Measurements from ENCODE around the gene COL6A3. TPM values are rescaled to one million over a fixed set of nuclear protein-coding genes. Genes with fewer than 3 reads are reported as not detected.

The COL6A3 gene
- total and polyA plus RNA-seq, 9 of the 15 experiments (the other 6 are each of a cell fraction or from before 2014, with no cell fraction given), result 0.07 to 4.1 (median 1.5) TPM

GRCh38 chr2:237324405-237324831 lies 89.5 kb downstream of the COL6A3 start (continued):
- no peak for TF ChIP-seq SPI1 (IDR thresholded peaks at IDR 0.05; ENCODE audit: borderline replicate concordance, low read depth, low read length)
- no peak for TF ChIP-seq ZNF592 (IDR thresholded peaks at IDR 0.05)
- no peak for TF ChIP-seq CREBBP (IDR thresholded peaks at IDR 0.05; ENCODE audit: low read depth, low read length)
- no peak for TF ChIP-seq XRCC4 (IDR thresholded peaks at IDR 0.05; ENCODE audit: extremely low read depth, insufficient read depth, insufficient read length)

- CTCF ChIA-PET (ENCODE audit: low intra/inter-chr PET ratio), result no interaction called here
- POLR2A ChIA-PET, result no interaction called here
- BruUV-seq (replicated peaks), result no TSS peak
- H2AFZ ChIP-seq (ENCODE audit: low read depth, low read length), result no peak overlapping the region
- no peaks in the 10 kb centered on the region for H3K4me1 ChIP-seq (replicated peaks in 1 of 2; ENCODE audit: control insufficient read depth in 2 of 2, insufficient read depth in 2 of 2, low read length in 2 of 2)
- no peak for DNase-seq (ENCODE audit: extremely low read depth in 1 of 4, low spot score in 3 of 4)
- no peak overlapping the region for H3K27ac ChIP-seq (ENCODE audit: extremely low read depth, low read depth, low read length)
- H3K4me2 ChIP-seq (ENCODE audit: insufficient read depth, low read length), result no peak overlapping the region
- H3K4me3 ChIP-seq, result no peak overlapping the region
- H3K36me3 ChIP-seq (ENCODE audit: control insufficient read depth, insufficient read depth, low read length), result no peaks in the 10 kb centered on the region
- in situ Hi-C loops (cut with MboI), result no loop called here
- H3K9ac ChIP-seq (ENCODE audit: insufficient read depth in 1 of 2, low read depth in 2 of 2, low read length in 2 of 2), result no peak overlapping the region
- H4K20me1 ChIP-seq (replicated peaks; ENCODE audit: control insufficient read depth, insufficient read depth, low read length), result no peaks in the 10 kb centered on the region
- no peaks in the 10 kb centered on the region for H3K79me2 ChIP-seq (ENCODE audit: control insufficient read depth, insufficient read depth, low read length)
- 2% methylated on average over 7 of the region's 8 CpGs for WGBS (ENCODE audit: insufficient coverage, low coverage, missing lambda C conversion rate)
- no peak for ATAC-seq
- H3K9me3 ChIP-seq (replicated peaks; ENCODE audit: control insufficient read depth, insufficient read depth, low read depth, low read length), result no peaks in the 10 kb centered on the region
- FAIRE-seq, result no peak
- intact Hi-C loops (cut with micrococcal nuclease), result no loop called here
- peaks cover 0 to 11% of the 10 kb centered on the region in 2 experiments; a peak in 2 of 5 replicates for H3K27me3 ChIP-seq (ENCODE audit: control insufficient read depth in 2 of 2, insufficient read depth in 2 of 2, low read length in 2 of 2)
- no peaks in the 10 kb centered on the region for H3K9me1 ChIP-seq (ENCODE audit: control insufficient read depth, insufficient read depth, low read length)
- no peak for TF ChIP-seq ZNF24 (IDR thresholded peaks at IDR 0.05)
- TF ChIP-seq NRF1 (conservative IDR thresholded peaks at IDR 0.05 in 1 of 2, IDR thresholded peaks at IDR 0.05 in 1 of 2), result no peak
- TF ChIP-seq PBX2 (CRISPR knock-in tag; IDR thresholded peaks at IDR 0.05; ENCODE audit: low read depth), result no peak
- no peak for TF ChIP-seq PBX2 (tag; conservative IDR thresholded peaks at IDR 0.05; ENCODE audit: low read depth)
- no peak for TF ChIP-seq MTF1 (CRISPR knock-in tag; IDR thresholded peaks at IDR 0.05; ENCODE audit: borderline replicate concordance)
- TF ChIP-seq U2AF2 (optimal IDR thresholded peaks at IDR 0.05; ENCODE audit: low read depth, low read length), result no peak
- TF ChIP-seq DACH1 (IDR thresholded peaks at IDR 0.05; ENCODE audit: partially characterized antibody), result no peak
- TF ChIP-seq CC2D1A (IDR thresholded peaks at IDR 0.05), result no peak
- TF ChIP-seq MED1 (CRISPR knock-in tag; IDR thresholded peaks at IDR 0.05; ENCODE audit: borderline replicate concordance), result no peak
- no peak for TF ChIP-seq ATF3 (IDR thresholded peaks at IDR 0.05)
- no peak for TF ChIP-seq ATF3 (CRISPR knock-in tag; conservative IDR thresholded peaks at IDR 0.05)
- no peak for TF ChIP-seq TEAD2 (tag; IDR thresholded peaks at IDR 0.05)
Observed at GRCh38 chr2:237323656-237324055, 90.3 kb downstream of the COL6A3 start.

Data from K562 (cell line).